Kasumi-1 (cell line): ENCODE results near the gene RWDD3.
A peak's percentile ranks its signal among the peaks of the same experiment; 100 is the strongest.

Experiments
- DNase-seq, 2 experiments: peaks; one replicate each; lab custom pipeline; 2025; lab: John Stamatoyannopoulos, UW

Gene RWDD3

DNA sequence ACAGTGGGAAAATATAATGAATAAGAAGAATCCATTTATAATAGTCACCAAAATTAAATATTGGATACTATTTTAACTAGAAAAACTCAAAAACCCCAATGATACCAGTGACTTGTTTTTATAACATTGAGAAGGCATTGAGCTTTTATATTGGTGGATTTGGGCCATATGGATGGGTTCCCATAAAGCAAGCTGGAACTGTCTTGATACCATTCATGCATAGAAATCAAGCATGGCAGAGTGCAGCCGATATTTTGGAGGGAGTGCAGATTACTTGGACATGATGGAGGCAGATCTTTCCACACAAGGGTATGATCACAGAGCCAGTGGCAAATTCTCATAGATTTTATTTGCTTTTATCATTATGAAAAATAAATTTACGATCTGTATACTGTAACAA lies 3.8 kb upstream of the RWDD3 start:
- no peak for DNase-seq

DNA sequence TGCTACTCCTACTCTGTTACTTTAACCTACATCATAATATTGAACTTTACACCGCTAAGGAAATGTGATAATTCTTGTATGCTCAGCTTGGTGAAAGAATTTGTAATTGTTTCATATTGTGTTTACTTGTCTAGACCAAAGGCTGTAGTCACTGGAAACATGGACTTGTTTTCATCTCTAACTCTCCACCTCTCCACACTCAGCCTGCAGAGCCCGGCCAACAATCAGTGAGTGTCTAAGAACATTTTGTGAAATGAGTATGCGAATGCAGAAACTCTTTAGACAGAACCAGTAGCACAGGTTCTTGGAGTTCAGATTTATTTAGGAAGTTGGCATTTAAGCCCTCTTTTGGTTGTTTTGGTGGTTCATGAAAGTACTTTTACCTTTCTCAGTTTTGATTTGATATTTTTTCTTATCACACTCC lies 3.2 kb upstream of the RWDD3 start:
- no peak for DNase-seq

- DNase-seq = no peak
Measured at GRCh38 chr1:95232646-95233318, 1.2 kb upstream of the RWDD3 start.

- no peak for DNase-seq
Measured at GRCh38 chr1:95233319-95233736, 682 bp upstream of the RWDD3 start.

DNA sequence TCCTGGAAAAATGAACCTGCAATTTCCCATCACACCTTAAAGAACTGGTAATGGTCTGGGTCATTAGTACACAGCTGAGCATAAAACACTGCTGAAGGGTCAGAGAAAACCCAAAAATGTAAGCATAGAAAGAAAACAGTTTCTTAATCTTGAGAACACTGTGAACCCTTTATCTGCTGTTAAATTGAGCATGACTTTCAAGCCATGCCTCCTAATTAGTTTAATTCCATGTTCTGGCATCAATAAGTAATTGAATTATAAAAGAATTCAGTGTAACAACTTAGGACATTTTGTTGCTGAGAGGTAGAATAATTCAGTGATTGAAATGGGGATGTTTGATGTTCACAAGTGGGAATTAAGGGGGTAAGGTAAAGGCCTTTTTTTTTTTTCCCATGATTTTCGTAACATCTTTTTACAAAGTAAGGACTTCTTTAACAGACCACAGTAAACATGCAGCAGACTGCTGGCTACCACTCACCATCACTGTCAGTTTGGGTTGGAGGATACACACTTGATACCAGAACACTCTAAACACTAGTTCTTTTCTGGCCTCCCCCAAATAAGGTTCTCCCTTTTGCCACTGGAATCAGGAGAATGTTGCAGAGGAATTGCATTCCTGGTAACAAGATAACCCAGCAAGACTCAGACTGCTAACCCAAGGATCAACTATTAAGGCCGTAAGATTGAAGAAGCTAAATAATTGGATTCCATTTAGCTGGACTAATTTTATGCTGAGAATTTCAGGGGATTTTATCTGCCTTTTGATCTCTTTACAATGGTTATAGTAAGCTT lies 3.0 kb downstream of the RWDD3 start:
- no peak for DNase-seq

- DNase-seq = no peak
Measured at GRCh38 chr1:95237981-95238703, 4.1 kb downstream of the RWDD3 start.

GRCh38 chr1:95245029-95245428 lies 11.0 kb downstream of the RWDD3 start:
- no peak for DNase-seq

DNA sequence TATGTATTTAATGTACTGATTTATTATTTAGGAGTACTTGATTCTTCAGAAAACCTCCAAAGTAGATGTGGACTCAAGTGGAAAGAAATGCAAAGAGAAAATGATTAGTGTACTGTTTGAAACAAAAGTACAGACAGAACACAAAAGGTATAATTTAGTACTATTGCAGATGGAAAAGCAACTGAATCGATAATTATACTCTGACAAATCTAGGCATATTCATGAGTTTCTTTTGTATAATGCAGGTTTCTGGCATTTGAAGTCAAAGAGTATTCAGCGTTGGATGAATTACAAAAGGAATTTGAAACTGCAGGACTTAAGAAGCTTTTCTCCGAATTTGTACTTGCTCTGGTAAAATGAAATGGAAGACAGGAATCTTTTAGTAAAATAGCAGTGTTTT lies 12.5 kb downstream of the RWDD3 start:
- no peak for DNase-seq

GRCh38 chr1:95247607-95248006 lies 13.6 kb downstream of the RWDD3 start:
- DNase-seq = no peak

DNA sequence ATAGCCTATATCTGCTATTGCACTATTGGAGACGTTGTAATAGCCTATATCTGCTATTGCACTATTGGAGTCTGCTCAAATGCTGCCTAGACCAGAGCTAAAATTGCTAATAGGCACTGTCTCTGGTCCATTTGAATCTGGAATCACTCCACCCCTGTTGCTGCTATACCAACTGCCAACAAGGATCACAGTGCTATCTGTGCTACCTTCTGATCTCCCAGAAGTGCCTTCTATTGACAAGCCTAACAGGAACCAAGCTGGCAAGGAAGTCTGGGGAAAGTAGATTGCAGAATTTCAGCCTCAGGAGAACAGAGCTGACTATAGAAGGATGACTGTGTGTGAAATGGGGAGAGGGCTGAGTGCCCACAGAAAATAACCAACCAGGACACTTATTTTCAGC lies 15.9 kb downstream of the RWDD3 start:
- no peak for DNase-seq

GRCh38 chr1:95252422-95252821 lies 18.4 kb downstream of the RWDD3 start:
- DNase-seq = peak; percentile 74 to 78

DNA sequence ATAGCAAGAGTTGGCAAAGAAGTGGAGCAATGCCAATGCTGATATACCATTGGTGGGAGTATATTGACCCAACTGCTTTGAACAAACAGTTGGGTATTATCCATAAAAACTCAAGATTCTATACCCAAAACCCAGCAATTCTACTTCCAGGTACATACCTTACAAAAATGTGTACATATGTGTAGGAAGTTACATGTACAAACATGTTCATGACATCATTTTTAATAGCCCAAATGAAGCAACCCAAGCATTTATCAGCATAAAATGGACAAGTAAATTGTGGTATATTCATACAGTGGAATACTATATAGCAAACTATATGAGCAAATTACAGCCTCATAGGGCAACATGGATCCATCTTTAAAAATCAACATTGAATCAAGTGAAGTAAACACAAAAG lies 20.9 kb downstream of the RWDD3 start:
- DNase-seq = no peak

- DNase-seq = no peak
Measured at GRCh38 chr1:95255826-95256225, 21.8 kb downstream of the RWDD3 start.

DNA sequence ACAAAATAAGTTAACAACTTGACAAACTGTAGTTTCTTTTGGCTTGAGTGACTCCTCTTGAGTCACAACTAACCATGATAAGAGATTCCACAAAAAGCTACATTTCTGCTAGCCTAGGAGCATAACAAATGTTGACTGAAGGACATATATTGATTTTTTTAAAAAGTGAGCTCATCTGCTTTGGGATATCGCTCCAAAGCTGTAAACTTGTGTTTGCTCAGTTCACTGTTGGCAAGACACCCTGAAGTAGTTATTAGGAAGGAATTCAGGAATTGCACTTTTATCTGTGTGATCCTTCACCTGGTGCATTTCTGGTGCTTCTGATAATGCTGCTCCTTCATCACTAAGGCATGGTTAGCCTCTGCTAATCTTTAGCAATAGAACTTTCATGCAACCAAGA lies 23.7 kb downstream of the RWDD3 start:
- no peak for DNase-seq

DNA sequence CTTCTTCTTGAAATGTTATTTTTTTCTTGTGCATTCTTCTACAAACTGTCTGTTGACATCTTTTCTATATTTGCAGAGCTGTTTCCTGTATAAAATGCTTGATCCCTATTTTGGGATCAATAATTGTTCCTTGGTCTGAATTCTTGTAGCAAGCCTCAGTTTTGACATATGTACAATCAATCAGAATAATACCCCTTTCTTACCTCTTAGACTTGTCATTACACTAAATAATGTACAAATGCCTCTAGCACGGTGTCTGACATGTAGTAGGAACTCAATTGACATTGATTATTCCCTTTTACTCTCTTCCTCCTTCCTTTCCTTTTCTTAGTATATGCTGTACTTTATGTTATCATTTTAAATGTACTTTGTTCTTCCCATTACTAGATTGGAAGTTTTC lies 25.2 kb downstream of the RWDD3 start:
- no peak for DNase-seq

GRCh38 chr1:95262913-95263312 lies 28.9 kb downstream of the RWDD3 start:
- no peak for DNase-seq

DNA sequence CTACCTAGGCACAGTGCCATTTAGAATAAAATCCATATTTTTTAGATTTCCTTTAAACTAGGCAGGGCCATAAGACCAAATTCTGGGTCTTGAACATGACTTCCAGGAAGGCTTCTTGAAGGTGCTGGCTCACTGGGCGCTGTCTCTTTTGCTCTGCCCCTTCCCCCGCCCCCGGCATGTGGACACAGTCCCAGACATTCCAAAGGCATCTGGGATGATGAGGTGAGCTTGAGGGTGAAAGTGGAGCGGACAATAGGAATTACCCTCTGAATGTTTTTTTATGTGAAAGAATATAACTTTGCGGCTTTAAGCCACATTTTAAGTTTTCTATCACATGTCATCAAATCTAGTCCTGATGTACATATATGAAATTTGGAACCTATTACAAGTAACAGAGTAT lies 29.4 kb downstream of the RWDD3 start:
- DNase-seq = no peak

GRCh38 chr1:95265106-95265505 lies 31.1 kb downstream of the RWDD3 start:
- DNase-seq = no peak

DNA sequence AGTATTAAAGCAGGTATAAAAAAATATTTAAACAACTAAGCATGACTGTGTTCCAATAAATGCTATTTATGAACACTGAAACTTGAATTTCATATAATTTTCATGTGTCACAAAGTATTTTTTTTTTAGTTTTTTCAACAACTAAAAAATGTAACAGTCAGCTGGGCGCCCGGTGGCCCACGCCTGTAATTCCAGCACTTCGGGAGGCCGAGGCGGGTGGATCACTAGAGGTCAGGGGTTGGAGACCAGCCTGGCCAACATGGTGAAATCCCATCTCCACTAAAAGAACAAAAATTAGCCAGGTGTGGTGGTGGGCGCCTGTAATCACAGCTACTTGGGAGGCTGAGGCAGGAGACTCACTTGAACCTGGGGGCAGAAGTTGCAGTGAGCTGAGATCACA lies 42.4 kb downstream of the RWDD3 start:
- no peak for DNase-seq

GRCh38 chr1:95278173-95279006 lies 44.4 kb downstream of the RWDD3 start:
- no peak for DNase-seq

DNA sequence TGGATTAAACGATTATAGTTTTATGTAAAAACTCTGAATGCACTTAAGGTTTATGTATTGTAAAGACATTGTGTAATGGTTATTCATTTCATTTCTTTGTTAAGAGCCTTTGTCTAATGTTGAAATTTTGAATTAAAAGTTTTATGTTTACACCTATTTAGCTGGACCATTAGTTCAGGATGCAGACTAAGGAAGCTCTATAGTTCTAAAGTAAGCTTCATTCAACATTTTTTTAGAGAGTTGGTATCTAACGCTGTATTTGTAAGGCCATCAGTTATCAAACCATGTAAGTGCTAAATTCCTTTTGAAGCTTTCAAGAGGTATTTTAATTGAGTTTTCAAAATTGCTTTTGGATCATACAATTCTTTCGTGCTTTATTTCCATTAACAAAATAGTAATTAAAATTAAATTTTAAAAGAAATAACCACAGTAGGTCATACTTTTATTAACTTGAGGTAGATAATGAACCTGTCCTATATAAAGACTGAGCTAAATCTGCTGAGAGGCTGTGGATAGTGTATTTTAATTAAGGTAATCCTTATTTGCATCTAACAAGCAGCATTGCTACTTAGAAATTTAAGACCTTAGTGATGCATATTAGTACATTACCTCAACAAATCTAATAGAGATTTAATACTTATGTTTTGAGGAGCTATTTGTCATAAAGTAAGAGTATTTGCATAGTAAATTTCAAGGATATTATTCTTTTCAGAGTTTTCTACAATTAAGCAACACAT lies 47.9 kb downstream of the RWDD3 start:
- no peak for DNase-seq
